NAMALWA (cell line): ENCODE measurements around the gene RPS6KA3.
"Not testable (repeated sequence)": the region's sequence is repeated elsewhere in the genome, so short reads cannot be mapped to it uniquely, and the experiment has no call there.

Experiments
- DNase-seq: peaks from one replicate; pipeline ENCODE4 v3.0.0-alpha.2; 2015; ENCODE audit warnings: low spot score

RPS6KA3 gene

GRCh38 chrX:20218836-20219505 lies 47.7 kb downstream of the RPS6KA3 start:
- no peak for DNase-seq

- no peak for DNase-seq
Observed at GRCh38 chrX:20217906-20218305, 48.8 kb downstream of the RPS6KA3 start.

- DNase-seq, result no peak
Observed at GRCh38 chrX:20217271-20217670, 49.4 kb downstream of the RPS6KA3 start.

GRCh38 chrX:20215565-20215964 lies 51.1 kb downstream of the RPS6KA3 start:
- DNase-seq, result no peak

GRCh38 chrX:20212486-20213089 lies 54.1 kb downstream of the RPS6KA3 start:
- no peak for DNase-seq

- DNase-seq, result no peak
Observed at GRCh38 chrX:20211261-20211786, 55.4 kb downstream of the RPS6KA3 start.

GRCh38 chrX:20205927-20206708 lies 60.6 kb downstream of the RPS6KA3 start:
- DNase-seq, result no peak

GRCh38 chrX:20204351-20204750 lies 62.4 kb downstream of the RPS6KA3 start:
- DNase-seq, result no peak

GRCh38 chrX:20197641-20198210 lies 69.0 kb downstream of the RPS6KA3 start:
- DNase-seq, result no peak

GRCh38 chrX:20189171-20189570 lies 77.5 kb downstream of the RPS6KA3 start:
- DNase-seq, result no peak

GRCh38 chrX:20181598-20182329 lies 84.9 kb downstream of the RPS6KA3 start:
- no peak for DNase-seq

GRCh38 chrX:20177093-20177492 lies 89.6 kb downstream of the RPS6KA3 start:
- DNase-seq, result no peak

GRCh38 chrX:20173856-20174255 lies 92.9 kb downstream of the RPS6KA3 start:
- DNase-seq, result no peak

GRCh38 chrX:20173313-20173712 lies 93.4 kb downstream of the RPS6KA3 start:
- DNase-seq, result no peak

- DNase-seq, result no peak
Observed at GRCh38 chrX:20171887-20172286, 94.8 kb downstream of the RPS6KA3 start.

- not testable (repeated sequence) for DNase-seq
Observed at GRCh38 chrX:20162516-20162915, 104.2 kb downstream of the RPS6KA3 start.

- no peak for DNase-seq
Observed at GRCh38 chrX:20159797-20160385, 106.8 kb downstream of the RPS6KA3 start.

GRCh38 chrX:20151689-20152088 lies 115.0 kb downstream of the RPS6KA3 start:
- no peak for DNase-seq

- no peak for DNase-seq
Observed at GRCh38 chrX:20149326-20149725, 117.4 kb downstream of the RPS6KA3 start.

GRCh38 chrX:20147561-20147960 lies 119.1 kb downstream of the RPS6KA3 start:
- no peak for DNase-seq

- no peak for DNase-seq
Observed at GRCh38 chrX:20144491-20144890, 122.2 kb downstream of the RPS6KA3 start.
